Kidney epithelial cell (primary cell): ENCODE measurements around the gene MACROD2. TPM values are rescaled to one million over a fixed set of nuclear protein-coding genes. Genes with fewer than 3 reads are reported as not detected.

Source experiments
- DNase-seq: peaks from one replicate; pipeline ENCODE4 v3.0.0-alpha.2; 2010; ENCODE audit warnings: low read depth
- H3K27me3 ChIP-seq: 2 replicates; pipeline ENCODE4 v1.6.0; 2011; ENCODE audit warnings: low read length; ENCODE audit not compliant: control insufficient read depth, insufficient read depth
- H3K36me3 ChIP-seq: 2 replicates; pipeline ENCODE4 v1.5.1; 2011; ENCODE audit warnings: low read length; ENCODE audit not compliant: control insufficient read depth, insufficient read depth
- H3K4me3 ChIP-seq: 2 replicates; pipeline ENCODE4 v1.5.1; 2011; ENCODE audit warnings: low read depth, mild to moderate bottlenecking, control low read depth, low read length
- total RNA-seq: library from RNA; depleted of rRNA; stranded (reverse); fragments of >200 nt; gene quantifications from 2 replicates; pipeline ENCODE4 v1.2.3, GENCODE V29; 2015
- TF ChIP-seq, protein P1 (sequence below): IDR thresholded peaks from 2 replicates; pipeline ENCODE4 v1.5.1; 2011; ENCODE audit warnings: mild to moderate bottlenecking, moderate library complexity, low read length, control low read depth, inconsistent platforms; ENCODE audit not compliant: insufficient read depth, poor library complexity, severe bottlenecking

The MACROD2 gene
- total RNA-seq, 1 donor from 2014 or later, result 0.79 TPM

GRCh38 chr20:16058268-16058667, 2063.0 kb downstream of the MACROD2 start:
- Histone ChIP-seq H3K36me3 (no peaks in the 10 kb centered on the region), H3K27me3 (no peaks in the 10 kb centered on the region), H3K4me3 (no peak overlapping the region)
- DNase-seq, result no peak
- TF ChIP-seq, protein P1, sequence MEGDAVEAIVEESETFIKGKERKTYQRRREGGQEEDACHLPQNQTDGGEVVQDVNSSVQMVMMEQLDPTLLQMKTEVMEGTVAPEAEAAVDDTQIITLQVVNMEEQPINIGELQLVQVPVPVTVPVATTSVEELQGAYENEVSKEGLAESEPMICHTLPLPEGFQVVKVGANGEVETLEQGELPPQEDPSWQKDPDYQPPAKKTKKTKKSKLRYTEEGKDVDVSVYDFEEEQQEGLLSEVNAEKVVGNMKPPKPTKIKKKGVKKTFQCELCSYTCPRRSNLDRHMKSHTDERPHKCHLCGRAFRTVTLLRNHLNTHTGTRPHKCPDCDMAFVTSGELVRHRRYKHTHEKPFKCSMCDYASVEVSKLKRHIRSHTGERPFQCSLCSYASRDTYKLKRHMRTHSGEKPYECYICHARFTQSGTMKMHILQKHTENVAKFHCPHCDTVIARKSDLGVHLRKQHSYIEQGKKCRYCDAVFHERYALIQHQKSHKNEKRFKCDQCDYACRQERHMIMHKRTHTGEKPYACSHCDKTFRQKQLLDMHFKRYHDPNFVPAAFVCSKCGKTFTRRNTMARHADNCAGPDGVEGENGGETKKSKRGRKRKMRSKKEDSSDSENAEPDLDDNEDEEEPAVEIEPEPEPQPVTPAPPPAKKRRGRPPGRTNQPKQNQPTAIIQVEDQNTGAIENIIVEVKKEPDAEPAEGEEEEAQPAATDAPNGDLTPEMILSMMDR, result no peak

DNA sequence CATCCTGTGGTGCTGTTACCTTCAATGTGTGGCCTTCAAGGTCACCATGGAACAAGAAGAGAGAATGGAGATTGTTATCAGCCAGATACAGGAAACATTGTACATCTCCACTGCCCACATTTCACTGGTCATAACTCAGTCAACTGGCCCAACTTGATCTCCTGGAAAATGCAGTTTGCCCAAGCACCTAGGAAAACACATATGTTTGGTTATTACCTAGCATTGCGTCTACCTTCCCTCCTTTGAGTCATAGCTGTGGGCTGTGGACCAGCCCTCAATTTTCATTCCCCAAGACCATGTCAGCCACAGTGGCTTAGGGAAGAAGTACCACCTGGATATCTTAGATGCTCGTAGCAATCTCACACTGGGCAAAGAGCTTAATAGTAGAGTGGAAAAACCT, 2064.5 kb downstream of the MACROD2 start:
- H3K27me3 ChIP-seq, result no peaks in the 10 kb centered on the region
- no peaks in the 10 kb centered on the region for H3K36me3 ChIP-seq
- TF ChIP-seq, protein P1, result no peak
- no peak for DNase-seq
- no peak overlapping the region for H3K4me3 ChIP-seq

- H3K4me3 ChIP-seq, result no peak overlapping the region
- no peaks in the 10 kb centered on the region for H3K27me3 ChIP-seq
- no peaks in the 10 kb centered on the region for H3K36me3 ChIP-seq
- DNase-seq, result no peak
- TF ChIP-seq, protein P1, result no peak
These were observed 2066.0 kb downstream of the MACROD2 start for GRCh38 chr20:16061351-16061750.

DNA sequence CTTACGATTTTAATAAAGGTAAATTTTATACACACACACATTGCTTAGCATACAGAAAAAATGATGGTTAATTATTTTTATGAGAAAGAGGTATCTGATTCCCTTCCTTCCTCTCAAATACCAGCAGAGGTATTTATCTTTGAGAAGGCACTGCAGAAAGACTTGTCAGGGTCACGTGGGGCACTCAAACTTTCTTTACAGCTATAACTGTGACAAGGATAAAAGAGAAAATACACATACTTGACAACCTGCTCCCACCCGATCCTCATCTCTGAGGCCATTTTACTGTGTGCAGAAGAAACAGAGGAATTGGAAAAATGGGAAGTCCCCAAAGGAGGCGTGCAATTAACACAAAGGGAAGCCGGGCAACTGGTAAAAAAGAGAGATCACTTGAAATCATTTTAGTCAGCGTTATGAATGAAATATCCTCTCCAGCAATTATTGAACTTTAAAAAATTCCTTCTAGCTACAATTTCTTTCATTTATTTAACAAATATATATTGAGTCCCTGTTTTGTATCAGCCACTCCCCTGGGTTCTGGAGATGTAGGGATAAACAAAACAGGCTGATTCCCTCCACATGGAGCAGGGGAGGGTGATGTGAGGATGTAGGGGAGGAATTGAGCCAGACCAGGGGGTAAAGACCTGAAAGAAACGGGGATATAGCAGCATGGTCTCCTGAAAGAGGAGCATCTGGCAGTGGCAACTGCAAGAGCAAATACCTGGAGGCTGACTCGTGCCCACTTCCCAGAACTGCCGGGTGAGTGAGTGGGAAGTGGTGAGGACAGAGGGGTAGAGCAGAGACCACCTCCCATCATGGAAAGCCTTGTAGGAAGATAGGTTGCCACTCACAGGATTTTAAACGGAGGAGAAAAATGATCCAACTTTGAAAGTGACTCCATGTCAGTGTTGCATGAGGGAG, 2067.6 kb downstream of the MACROD2 start:
- no peak for DNase-seq
- no peak overlapping the region for H3K4me3 ChIP-seq
- TF ChIP-seq, protein P1, result no peak
- no peaks in the 10 kb centered on the region for H3K36me3 ChIP-seq
- H3K27me3 ChIP-seq, result no peaks in the 10 kb centered on the region

- H3K27me3 ChIP-seq, result no peaks in the 10 kb centered on the region
- H3K36me3 ChIP-seq, result no peaks in the 10 kb centered on the region
- no peak for DNase-seq
- no peak overlapping the region for H3K4me3 ChIP-seq
- TF ChIP-seq, protein P1, result no peak
These were observed 2068.6 kb downstream of the MACROD2 start for GRCh38 chr20:16063881-16064280.
